Activated naive CD8-positive, alpha-beta T cell treated with anti-CD3 and anti-CD28 coated beads, Interleukin-2, amount 50 U/mL, for 24 hours (primary cell): Measurements from ENCODE around the gene SPINDOC.
A peak's percentile ranks its signal among the peaks of the same experiment; 100 is the strongest.

Source experiments
- ATAC-seq: fragments of 150-1000 bp; cut with Tn5 transposase; one replicate; pipeline ENCODE4 v1.10.0; 2021
- DNase-seq: peaks from one replicate; pipeline ENCODE4 v3.0.0; 2021
- H3K27ac Mint-ChIP-seq: one replicate; pipeline ENCODE4 v1.8.0; 2021; ENCODE audit warnings: mild to moderate bottlenecking, mixed read lengths
- H3K27me3 Mint-ChIP-seq: one replicate; pipeline ENCODE4 v1.8.0; 2021; ENCODE audit warnings: mixed read lengths
- H3K36me3 Mint-ChIP-seq: one replicate; pipeline ENCODE4 v1.8.0; 2021; ENCODE audit warnings: low read depth, mixed read lengths
- H3K4me1 Mint-ChIP-seq: one replicate; pipeline ENCODE4 v1.8.0; 2021; ENCODE audit warnings: mixed read lengths
- H3K4me3 Mint-ChIP-seq: one replicate; pipeline ENCODE4 v1.8.0; 2021; ENCODE audit warnings: mild to moderate bottlenecking, moderate library complexity, mixed read lengths
- H3K9me3 Mint-ChIP-seq: one replicate; pipeline ENCODE4 v1.8.0; 2021; ENCODE audit warnings: mixed read lengths

SPINDOC gene

GRCh38 chr11:63870351-63871140 lies 57.3 kb downstream of the SPINDOC start:
- Mint-ChIP-seq H3K36me3 (peaks cover 12% of the 10 kb centered on the region), H3K9me3 (no peaks in the 10 kb centered on the region), H3K27me3 (no peaks in the 10 kb centered on the region), H3K4me3 (peak overlapping the region; percentile 33), H3K27ac (peak overlapping the region; percentile 75), H3K4me1 (peaks cover 90% of the 10 kb centered on the region)
- DNase-seq (no peak), ATAC-seq (peak; percentile 22)

- peaks cover 81% of the 10 kb centered on the region for H3K4me1 Mint-ChIP-seq
- no peak overlapping the region for H3K4me3 Mint-ChIP-seq
Observed at GRCh38 chr11:63871962-63872799, 58.9 kb downstream of the SPINDOC start.

GRCh38 chr11:63872800-63873197 lies 59.5 kb downstream of the SPINDOC start:
- no peak for ATAC-seq

More at GRCh38 chr11:63871962-63872799, 58.9 kb downstream of the SPINDOC start:
- peaks cover 14% of the 10 kb centered on the region for H3K36me3 Mint-ChIP-seq
- no peak overlapping the region for H3K27ac Mint-ChIP-seq
- H3K9me3 Mint-ChIP-seq = no peaks in the 10 kb centered on the region
- no peaks in the 10 kb centered on the region for H3K27me3 Mint-ChIP-seq
- DNase-seq = peak; percentile 42
- peak; percentile 74 for ATAC-seq

GRCh38 chr11:63873311-63873710 lies 60.1 kb downstream of the SPINDOC start:
- peaks cover 80% of the 10 kb centered on the region for H3K4me1 Mint-ChIP-seq
- ATAC-seq (no peak), DNase-seq (no peak)
- no peak overlapping the region for H3K4me3 Mint-ChIP-seq
- no peaks in the 10 kb centered on the region for H3K9me3 Mint-ChIP-seq
- H3K27me3 Mint-ChIP-seq = no peaks in the 10 kb centered on the region
- H3K36me3 Mint-ChIP-seq = peaks cover 13% of the 10 kb centered on the region
- peak overlapping the region; percentile 21 for H3K27ac Mint-ChIP-seq

More at GRCh38 chr11:63872800-63873197, 59.5 kb downstream of the SPINDOC start:
- peaks cover 80% of the 10 kb centered on the region for H3K4me1 Mint-ChIP-seq
- H3K9me3 Mint-ChIP-seq = no peaks in the 10 kb centered on the region
- H3K27ac Mint-ChIP-seq = peak overlapping the region; percentile 21
- peaks cover 14% of the 10 kb centered on the region for H3K36me3 Mint-ChIP-seq
- no peak overlapping the region for H3K4me3 Mint-ChIP-seq
- no peaks in the 10 kb centered on the region for H3K27me3 Mint-ChIP-seq
- DNase-seq = no peak

- DNase-seq (no peak), ATAC-seq (no peak)
- Mint-ChIP-seq H3K36me3 (peaks cover 15% of the 10 kb centered on the region), H3K27me3 (no peaks in the 10 kb centered on the region), H3K4me1 (peaks cover 81% of the 10 kb centered on the region), H3K4me3 (no peak overlapping the region), H3K27ac (peak overlapping the region; percentile 69), H3K9me3 (no peaks in the 10 kb centered on the region)
Observed at GRCh38 chr11:63874511-63874910, 61.3 kb downstream of the SPINDOC start.

GRCh38 chr11:63875506-63876065 lies 62.3 kb downstream of the SPINDOC start:
- Mint-ChIP-seq H3K27ac (no peak overlapping the region), H3K27me3 (no peaks in the 10 kb centered on the region), H3K4me1 (peaks cover 81% of the 10 kb centered on the region), H3K36me3 (peaks cover 16% of the 10 kb centered on the region), H3K4me3 (no peak overlapping the region), H3K9me3 (no peaks in the 10 kb centered on the region)
- ATAC-seq (no peak), DNase-seq (no peak)

- H3K27ac Mint-ChIP-seq = no peak overlapping the region
- DNase-seq = no peak
- H3K9me3 Mint-ChIP-seq = no peaks in the 10 kb centered on the region
- H3K27me3 Mint-ChIP-seq = no peaks in the 10 kb centered on the region
- no peak overlapping the region for H3K4me3 Mint-ChIP-seq
- peaks cover 83% of the 10 kb centered on the region for H3K4me1 Mint-ChIP-seq
- no peak for ATAC-seq
- peaks cover 18% of the 10 kb centered on the region for H3K36me3 Mint-ChIP-seq
Observed at GRCh38 chr11:63876616-63877015, 63.4 kb downstream of the SPINDOC start.
